HG03025 (cell line): ENCODE measurements around the gene RTN4IP1.
"Not testable (repeated sequence)": the region's sequence is repeated elsewhere in the genome, so short reads cannot be mapped to it uniquely, and the experiment has no call there.

Experiments
- ATAC-seq: cut with Tn5 transposase; IDR thresholded peaks from one replicate; pipeline ENCODE4 v1.9.1; 2021; ENCODE audit warnings: mild to moderate bottlenecking, moderate library complexity; ENCODE audit not compliant: unreplicated experiment, low FRiP score

RTN4IP1 gene

DNA sequence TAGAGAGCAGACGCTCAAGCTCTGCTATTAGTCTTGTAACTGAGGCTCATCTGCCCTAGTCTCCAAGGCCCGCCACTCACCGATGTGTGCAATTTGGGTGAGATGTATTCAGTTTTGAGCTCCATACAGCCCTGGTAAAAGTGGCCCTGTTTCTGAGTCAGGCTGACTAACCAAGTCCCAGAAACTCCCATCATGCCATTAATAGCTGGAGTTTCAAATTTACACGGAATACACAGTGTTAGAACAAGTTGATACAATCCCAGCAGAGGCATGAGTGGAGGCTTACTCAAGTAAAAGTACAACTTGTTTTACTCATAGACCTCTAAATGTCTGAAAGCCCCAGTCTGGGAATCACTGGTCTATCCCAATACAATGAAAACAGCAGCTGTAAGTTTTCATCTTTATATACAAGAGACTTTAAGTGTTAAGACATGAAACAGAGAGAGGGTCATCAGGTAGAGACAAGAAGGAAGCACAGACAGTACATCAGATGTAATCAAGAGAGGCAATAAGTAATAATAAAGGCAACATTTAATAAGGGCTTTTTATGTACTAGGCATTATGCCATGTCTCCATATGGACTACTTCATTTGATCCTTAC is 42.4 kb downstream of the RTN4IP1 start:
- ATAC-seq: no peak

DNA sequence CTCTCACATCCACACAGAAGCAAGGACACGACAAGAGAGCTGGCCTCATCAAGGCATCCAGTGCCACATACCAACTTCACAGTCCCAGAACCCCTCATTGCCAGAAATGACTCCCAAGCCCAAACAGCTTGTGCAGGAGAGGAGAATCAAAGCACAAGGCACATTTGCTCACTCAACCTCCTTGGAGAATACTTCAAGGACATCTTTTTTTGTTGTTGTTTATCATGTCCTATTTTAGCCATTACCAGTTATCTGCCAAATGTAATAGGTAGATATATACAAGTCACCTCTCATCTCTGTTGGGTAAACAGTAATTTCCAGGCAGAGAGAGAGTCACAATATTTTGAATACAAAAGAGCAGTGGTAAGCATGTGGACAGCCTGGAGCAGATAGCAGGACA is 47.8 kb downstream of the RTN4IP1 start:
- ATAC-seq: no peak

DNA sequence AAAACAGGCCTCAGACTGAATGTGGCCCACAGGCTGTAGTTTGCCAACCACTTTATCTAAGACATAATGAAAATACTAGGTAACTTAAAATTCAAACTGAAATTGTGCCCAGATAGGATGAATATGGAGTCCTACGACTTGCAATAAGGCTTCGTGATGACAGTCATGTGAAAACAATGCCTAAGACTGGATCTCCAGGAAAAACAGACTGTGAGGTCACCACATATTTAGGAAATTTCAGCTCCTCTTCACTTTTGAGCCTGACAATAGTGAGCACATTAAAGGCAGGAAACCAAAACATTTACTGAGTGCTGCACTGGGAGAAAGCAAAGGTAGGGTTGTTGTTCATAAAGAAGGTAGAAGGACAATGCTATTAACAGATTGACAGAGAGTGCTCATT is 50.0 kb downstream of the RTN4IP1 start:
- no peak for ATAC-seq

DNA sequence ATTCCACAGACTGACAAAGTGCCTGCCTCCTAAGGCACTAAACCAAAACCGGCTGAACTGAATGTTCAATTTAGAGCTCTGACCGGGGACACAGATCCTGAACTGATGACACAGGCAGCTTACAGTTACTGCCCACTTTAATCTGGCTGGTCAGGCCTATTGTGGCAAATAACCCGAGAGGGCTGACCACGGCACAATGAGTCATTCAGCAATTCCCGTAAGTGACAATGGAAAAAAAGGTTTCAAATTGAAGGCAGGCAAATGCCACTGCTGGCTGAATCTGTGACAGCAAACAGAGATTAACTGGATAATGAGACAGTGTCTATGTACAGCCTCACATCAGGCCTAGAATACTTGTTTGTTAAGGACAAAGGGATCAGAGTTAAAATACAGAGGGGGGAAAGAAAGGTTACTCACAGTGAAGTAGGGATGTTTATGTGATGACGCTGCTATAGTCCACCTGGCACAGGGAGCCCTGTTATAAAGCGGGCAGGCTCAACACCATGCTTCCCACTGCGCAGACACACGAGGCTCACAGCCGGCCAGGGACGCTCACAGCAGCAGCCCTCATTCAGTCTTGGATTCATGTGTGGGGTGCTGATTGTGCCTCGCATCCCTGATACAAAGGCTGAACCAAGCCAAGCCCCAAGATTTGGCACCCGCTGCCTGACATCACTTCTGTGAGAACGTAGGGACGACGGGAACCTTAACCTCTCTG is 54.4 kb downstream of the RTN4IP1 start:
- no peak for ATAC-seq

DNA sequence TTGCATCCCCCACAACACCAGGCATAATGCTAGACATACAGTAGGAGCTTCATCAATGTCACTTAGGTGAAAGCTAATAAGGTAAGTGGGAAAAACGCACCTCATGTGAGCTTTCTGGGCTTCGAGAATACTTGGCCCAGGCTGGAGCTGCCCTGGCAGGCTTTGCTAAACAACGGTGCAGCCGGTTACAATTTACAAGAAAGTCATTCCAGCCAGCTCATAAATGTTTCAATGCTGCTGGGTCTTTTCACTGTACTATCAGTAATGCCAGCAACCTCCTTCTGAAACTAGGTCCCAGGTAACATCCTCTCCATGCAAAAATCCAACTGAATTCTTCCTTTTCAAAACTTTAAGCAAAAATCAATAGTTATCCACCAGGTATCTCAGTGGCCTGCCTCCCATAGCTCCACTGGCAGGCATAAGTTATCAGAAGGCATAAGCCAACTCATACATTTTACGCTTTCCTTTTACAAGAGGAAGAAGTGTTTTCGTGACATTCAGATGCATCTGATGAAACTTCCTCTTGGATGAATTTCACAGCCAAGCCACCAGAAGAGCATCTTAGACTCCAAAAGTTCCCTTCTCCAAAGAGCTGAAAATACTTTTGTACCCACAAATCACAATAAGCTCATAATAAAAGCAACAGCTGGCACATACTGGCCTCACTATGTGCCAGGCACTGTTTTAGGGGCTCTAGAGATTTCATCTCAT is 56.3 kb downstream of the RTN4IP1 start:
- no peak for ATAC-seq

DNA sequence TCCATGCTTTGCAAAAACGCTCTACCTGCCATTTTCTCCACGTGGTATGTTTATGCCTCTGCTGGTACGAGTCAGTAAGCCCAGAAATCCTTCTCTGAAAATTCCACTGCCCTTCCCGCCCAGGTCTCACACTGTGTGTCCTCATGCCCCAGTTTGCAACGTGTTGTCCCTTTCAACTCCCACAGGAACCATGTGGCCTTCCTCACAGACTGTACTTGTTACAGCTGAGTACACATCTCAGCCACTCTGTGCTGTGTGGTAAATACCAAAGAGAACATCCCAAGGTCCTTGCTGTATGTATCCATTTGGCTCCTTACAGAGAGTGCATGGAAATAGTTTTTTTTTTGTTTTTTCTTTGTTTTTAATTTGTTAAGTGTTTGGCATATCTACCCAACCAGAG is 56.9 kb downstream of the RTN4IP1 start:
- no peak for ATAC-seq

DNA sequence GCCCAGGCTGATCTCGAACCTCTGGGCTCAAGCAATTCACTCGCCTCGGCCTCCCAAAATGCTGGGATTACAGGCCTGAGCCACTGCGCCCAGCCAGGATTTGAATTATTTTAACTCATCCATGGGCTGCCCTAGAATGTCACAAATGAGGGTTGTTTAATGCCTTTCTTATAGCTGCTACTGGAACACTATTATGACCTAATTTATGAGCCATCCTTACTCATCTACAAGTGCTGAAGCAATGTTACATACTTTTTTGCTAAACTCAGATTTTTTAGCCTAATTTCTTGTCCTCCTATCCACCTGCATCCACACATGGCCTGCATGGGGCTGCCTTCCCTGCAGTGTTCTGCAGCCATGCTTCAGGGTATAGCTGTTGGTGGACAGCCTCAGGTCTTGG is 59.9 kb downstream of the RTN4IP1 start:
- ATAC-seq: no peak

DNA sequence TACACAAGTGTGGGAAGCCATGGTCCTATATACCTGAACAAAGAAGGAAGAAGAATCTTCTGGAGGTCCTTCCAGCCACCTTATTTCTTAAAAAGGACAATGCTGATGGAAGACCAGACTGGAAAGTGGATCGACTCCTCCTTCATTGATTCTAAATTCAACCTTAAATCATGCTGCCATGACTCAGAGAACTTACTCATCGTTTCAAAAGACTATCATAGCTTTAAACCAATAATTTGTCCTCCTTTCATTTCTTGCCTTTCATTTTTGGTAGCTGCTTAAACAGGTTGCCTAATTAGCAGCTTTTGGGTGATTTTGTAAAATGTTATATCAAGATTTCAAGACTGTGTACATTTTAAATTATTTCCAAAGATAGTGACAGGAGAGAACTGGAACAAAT is 60.8 kb downstream of the RTN4IP1 start:
- ATAC-seq: no peak

DNA sequence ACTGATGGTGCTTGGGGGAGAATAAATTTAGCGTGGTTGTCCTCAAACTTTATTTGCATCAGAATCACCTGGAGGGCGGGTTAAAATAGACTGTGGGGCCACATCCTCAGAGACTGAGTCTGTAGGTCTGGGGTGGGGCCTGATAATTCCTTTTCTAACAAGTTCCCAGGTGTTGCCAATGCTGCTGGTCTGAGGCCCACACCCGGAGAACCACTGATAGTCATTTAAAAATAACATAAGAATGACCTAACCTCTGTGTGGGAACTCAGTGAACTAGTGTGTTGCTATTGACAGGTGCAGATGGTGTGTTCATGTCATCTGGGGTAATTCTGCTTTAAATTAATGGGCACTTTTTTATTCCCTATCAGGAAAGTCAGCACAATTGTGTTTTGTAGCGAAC is 64.8 kb downstream of the RTN4IP1 start:
- ATAC-seq: no peak

DNA sequence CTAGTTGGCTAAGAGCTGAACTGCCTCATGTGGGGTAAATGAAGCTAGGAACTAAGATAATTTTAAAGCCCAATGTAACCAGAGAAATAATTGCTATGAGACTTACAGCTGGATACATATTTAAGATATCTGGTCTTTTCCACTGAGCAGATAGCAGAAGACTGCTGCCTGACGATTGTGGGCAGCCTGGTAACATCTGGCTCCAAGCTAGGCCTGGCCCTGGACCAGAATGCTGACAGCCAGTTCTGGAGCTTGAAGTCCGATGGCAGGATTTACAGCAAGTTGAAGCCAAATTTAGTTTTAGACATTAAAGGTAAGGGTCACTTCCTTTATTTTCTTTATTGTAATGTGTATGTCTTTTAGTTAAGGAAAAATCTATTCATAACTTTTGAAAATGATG is 65.7 kb downstream of the RTN4IP1 start:
- ATAC-seq: no peak

DNA sequence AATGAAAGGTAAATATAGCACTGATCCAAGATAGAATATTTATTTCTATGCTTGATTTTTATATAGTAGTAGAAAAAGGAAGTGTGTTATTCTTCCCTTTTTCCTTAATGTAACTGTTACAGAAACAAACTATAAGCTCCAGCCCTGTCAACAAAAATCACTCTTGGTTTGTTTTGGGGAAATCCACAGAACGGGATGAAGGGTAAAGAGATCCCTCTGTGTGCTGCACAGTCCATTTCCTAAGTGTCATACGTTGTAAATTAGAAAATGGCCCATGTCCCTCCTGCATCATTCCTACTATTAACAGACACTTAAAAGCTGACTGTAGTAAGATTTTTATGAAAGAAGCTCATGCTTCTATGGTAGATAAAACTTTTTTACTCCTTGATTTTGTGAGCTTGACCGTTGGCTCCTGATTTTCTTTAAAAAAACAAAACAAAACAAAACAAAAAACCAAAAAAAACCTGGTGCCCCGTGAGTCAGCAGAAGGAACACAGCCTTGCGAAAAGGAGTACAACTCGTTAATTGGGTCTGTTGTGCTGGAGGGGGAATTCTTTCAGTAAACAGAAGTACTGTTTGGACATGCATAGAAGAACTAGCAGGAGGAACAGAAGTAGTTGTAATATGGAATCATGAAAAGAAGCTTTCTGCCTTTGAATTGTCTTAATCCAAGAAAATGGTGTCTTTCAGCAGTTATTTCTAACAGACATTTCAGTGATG is 67.5 kb downstream of the RTN4IP1 start:
- ATAC-seq: no peak

DNA sequence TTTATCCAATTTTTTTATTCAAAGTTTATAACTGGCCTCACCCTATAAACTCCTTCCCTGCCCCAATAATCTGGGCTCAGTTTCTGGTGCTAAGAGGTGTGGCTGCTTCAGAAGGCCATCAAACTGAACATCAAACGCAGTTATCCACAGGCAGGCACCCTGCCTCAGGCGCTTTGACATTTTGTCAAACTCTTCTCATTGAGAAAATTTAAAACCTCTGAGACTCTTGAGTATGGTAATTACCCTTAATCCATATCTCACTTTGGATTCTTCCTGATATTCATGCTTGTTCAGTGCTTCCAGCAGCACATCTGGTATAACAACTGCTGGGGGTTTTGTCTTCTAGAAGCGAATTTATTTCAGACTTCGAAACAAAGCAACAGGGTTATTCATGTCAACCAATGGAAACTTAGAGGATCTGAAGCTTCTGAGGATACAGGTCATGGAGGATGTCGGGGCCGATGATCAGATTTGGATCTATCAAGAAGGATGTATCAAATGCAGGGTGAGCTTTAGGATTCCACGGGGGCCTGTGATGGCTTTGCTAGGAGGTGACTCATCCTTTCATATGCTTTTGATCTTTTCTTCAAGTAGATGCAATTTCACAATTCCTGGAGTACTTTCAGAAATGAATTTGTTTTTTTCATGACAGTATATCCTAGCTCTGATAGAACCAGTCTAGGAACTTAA is 68.2 kb downstream of the RTN4IP1 start:
- ATAC-seq: no peak

DNA sequence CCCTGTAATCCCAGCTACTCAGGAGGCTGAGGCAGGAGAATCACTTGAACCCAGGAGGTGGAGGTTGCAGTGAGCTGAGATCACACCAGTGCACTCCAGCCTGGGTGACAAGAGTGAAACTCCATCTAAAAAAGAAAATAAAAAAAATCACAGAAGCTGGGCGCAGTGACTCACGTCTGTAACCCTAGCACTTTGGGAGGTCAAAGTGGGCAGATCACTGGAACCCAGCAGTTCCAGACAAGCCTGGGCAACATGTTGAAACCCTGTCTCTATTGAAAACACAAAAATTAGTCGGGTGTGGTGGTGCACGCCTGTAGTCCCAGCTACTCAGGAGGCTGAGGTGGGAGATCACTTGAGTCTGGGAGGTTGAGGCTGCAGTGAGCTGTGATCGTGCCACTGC is 69.6 kb downstream of the RTN4IP1 start:
- ATAC-seq: not testable (repeated sequence)

DNA sequence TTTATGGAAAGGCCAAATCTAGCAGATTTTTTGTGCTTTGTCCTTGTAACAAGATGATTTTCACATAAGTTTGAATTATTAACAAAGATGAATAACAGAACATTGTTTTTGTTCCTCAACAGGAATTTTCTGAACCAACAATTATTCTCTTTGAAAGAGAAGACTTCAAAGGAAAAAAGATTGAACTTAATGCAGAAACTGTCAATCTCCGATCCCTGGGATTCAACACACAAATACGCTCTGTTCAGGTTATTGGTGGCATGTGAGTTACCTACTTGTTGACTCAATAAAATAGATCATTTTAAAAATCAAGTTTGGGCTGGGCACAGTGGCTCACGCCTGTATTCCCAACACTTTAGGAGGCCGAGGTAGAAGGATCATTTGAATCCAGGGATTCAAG is 70.9 kb downstream of the RTN4IP1 start:
- ATAC-seq: no peak

DNA sequence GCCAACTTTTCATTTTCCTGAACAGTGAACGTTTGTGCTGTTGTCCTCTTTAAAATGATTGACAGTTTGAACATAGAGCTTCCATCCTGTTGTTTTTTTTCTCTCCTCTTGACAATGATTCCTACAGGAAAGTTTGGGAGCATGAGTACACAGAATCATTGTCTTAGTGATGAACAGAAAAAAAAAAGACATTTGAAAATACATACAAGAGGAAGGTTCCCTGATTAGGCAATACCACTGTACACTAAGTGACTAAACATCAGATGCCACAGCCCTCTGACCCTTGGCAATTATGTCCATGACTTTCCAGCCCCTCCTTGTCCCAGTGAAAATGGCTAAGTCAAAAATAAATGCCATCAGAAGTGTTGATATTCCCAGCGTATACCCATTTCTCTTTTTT is 71.5 kb downstream of the RTN4IP1 start:
- no peak for ATAC-seq

DNA sequence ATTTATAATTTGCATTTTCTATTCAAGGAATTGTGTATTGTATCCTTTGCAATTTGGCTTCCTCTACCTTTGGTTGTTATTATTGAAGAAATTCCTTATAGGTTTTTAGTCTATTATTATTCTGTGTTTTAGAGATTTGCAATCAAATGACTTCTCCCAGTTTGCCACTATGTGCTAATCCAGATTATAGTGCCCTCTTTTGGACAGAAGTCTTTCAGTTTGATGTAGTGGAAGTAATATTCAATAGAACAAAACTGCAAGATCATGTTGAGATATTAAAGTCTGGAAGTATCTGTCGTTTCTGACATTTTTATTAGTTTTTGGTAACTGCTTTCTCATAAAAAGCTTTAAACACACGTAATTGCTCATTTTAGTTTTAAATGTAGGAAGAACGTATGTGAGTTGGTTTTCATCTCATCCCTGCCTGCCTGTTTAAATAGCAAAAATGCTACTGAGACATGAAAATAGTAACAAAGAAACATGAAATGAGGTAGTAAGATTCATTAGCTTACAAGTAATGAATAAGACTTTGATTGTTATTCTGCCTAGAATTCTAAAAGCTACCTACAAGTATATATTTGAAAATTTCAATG is 72.8 kb downstream of the RTN4IP1 start:
- ATAC-seq: no peak

DNA sequence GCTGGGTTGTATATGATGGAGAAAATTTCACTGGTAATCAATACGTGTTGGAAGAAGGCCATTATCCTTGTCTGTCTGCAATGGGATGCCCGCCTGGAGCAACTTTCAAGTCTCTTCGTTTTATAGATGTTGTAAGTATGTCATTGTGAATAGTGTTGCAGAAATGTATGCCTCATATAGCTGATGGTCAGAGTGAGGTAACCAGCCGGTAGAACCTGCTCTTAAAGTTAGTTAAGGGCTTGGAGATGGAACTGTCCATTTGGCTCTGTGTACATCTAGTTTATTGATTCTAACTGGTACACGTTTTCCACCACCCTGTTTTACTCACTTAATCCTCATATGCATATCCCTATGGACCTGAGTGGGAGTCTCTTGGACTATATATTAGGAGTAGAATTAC is 73.5 kb downstream of the RTN4IP1 start:
- ATAC-seq: no peak

DNA sequence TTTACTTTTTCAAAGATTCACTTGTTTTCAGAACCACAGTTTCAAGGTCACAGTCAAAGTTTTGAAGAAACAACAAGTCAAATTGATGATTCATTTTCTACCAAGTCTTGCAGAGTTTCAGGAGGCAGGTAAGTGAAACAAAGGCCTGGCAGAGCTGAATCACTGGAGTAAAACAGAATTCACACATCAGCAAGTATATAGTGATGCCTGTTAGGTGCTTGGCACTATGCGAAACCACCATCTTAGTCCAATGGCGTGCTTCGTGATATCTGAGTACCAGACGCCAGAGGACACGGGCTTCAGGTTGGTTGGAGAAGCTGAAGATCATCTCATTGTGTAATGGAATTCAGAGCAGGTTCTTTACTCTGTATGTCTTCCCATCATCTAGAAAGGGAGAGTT is 75.9 kb downstream of the RTN4IP1 start:
- no peak for ATAC-seq

DNA sequence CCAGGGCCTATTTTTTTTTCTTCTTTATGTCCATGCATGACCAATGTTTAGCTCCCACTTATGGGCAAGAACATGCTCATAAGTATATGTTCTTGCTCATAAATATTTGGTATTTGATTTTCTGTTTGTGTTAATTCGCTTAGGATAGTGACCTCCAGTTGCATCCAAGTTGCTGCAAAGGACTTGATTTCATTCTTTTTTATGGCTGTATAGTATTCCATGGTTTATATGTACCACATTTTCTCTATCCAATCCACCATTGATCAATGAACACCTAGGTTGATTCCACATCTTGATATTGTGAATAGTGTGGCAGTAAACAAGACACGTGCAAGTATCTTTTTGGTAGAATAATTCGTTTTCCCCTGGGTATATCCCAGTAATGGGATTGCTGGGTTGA is 78.1 kb downstream of the RTN4IP1 start:
- ATAC-seq: no peak

DNA sequence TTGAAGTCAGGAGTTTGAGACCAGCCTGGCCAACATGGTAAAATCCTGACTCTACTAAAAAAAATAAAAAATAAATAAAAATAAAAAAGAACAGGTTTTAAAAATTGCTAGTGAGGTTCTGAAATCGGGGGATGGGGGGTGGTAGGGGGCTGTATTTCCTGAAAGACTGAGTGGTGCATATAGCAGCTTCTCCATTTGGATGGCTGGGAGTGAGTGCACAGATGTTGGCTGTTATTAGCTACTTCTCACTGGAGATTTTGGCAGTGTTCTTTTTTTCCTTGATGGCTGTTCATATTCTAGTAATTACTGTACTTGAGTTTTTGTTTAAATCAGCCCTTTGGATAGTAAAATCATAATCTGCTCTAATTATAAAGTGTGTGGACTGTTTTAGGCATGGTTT is 79.8 kb downstream of the RTN4IP1 start:
- no peak for ATAC-seq
